GM23248 (cell line): ENCODE data around the gene VARS2. TPM values are rescaled to one million over a fixed set of nuclear protein-coding genes. Genes with fewer than 3 reads are reported as not detected.

Experiments used
- DNase-seq: peaks from one replicate; pipeline ENCODE4 v3.0.0-alpha.2; 2015
- H2AFZ ChIP-seq: fragments of 200-600 bp; sonication (generic); 2 replicates; pipeline ENCODE4 v1.6.1; 2016; ENCODE audit warnings: antibody characterized with exemption
- H3F3A ChIP-seq: fragments of 200-600 bp; sonication (generic); 2 replicates; pipeline ENCODE4 v1.6.1; 2016; ENCODE audit warnings: mild to moderate bottlenecking, antibody characterized with exemption, mixed run types; ENCODE audit not compliant: insufficient read depth
- H3K27ac ChIP-seq: fragments of 200-600 bp; sonication (generic); 2 replicates; pipeline ENCODE4 v1.5.1; 2016; ENCODE audit warnings: mild to moderate bottlenecking
- H3K27me3 ChIP-seq: fragments of 200-600 bp; sonication (generic); replicated peaks from 2 replicates; pipeline ENCODE4 v1.6.1; 2016; ENCODE audit warnings: mild to moderate bottlenecking; ENCODE audit not compliant: insufficient read depth
- H3K36me3 ChIP-seq: fragments of 200-600 bp; sonication (generic); 2 replicates; pipeline ENCODE4 v1.6.1; 2016; ENCODE audit warnings: low read depth, mild to moderate bottlenecking
- H3K4me1 ChIP-seq: fragments of 200-600 bp; sonication (generic); 2 replicates; pipeline ENCODE4 v1.6.1; 2016; ENCODE audit warnings: mild to moderate bottlenecking; ENCODE audit not compliant: insufficient read depth
- H3K4me2 ChIP-seq: fragments of 200-600 bp; sonication (generic); one replicate; pipeline ENCODE4 v1.6.1; 2016; ENCODE audit warnings: mild to moderate bottlenecking; ENCODE audit not compliant: unreplicated experiment
- H3K4me3 ChIP-seq: fragments of 200-600 bp; sonication (generic); 2 replicates; pipeline ENCODE4 v1.5.1; 2016; ENCODE audit warnings: mild to moderate bottlenecking
- H3K79me2 ChIP-seq: fragments of 200-600 bp; sonication (generic); 2 replicates; pipeline ENCODE4 v1.6.1; 2016; ENCODE audit warnings: mild to moderate bottlenecking; ENCODE audit not compliant: insufficient read depth
- H3K9ac ChIP-seq: fragments of 200-600 bp; sonication (generic); 2 replicates; pipeline ENCODE4 v1.6.1; 2016; ENCODE audit warnings: mild to moderate bottlenecking
- H3K9me2 ChIP-seq: fragments of 200-600 bp; sonication (generic); 2 replicates; pipeline ENCODE4 v1.6.1; 2016; ENCODE audit warnings: mixed run types, mild to moderate bottlenecking, moderate library complexity; ENCODE audit not compliant: insufficient read depth
- H3K9me3 ChIP-seq: fragments of 200-600 bp; sonication (generic); one replicate; pipeline ENCODE4 v1.6.1; 2017; ENCODE audit warnings: low read depth
- H4K20me1 ChIP-seq: fragments of 200-600 bp; sonication (generic); 2 replicates; pipeline ENCODE4 v1.6.0; 2016; ENCODE audit not compliant: insufficient read depth
- EZH2 ChIP-seq: fragments of 200-600 bp; sonication (generic); IDR thresholded peaks from 2 replicates; pipeline ENCODE4 v1.6.1; 2018; ENCODE audit warnings: antibody characterized with exemption, mild to moderate bottlenecking; ENCODE audit not compliant: insufficient read depth, poor library complexity, severe bottlenecking
- EZH2phosphoT487 ChIP-seq: fragments of 200-600 bp; sonication (generic); IDR thresholded peaks from 2 replicates; pipeline ENCODE4 v1.6.1; 2018; ENCODE audit warnings: antibody characterized with exemption, moderate library complexity, mild to moderate bottlenecking, low read depth; ENCODE audit not compliant: insufficient read depth
- WGBS, 2 experiments: methylation state at CpG; one replicate each; pipeline ENCODE4 v1.1.6; 2015 to 2017; ENCODE audit warnings: low lambda C conversion rate in 2 of 2, low coverage in 1 of 2; ENCODE audit errors: missing lambda C conversion rate in 2 of 2; 5-methylcytosine and 5-hydroxymethylcytosine counted together
- in situ Hi-C: fragments of 300-500 bp; cut with MboI; formaldehyde crosslinking; loops from 2 replicates; pipeline ENCODE4 v1.15.0; 2020
- polyA plus RNA-seq: library from polyadenylated mRNA; unstranded; fragments of >200 nt; fragmentation: Nextera tagmentation; extraction: Ambion mirVana; gene quantifications from 2 replicates; pipeline ENCODE4 v1.2.1, GENCODE V29; 2016
- total RNA-seq: library from RNA; depleted of rRNA; stranded (reverse); fragments of >200 nt; shearing (Covaris generic); gene quantifications from 2 replicates; pipeline ENCODE4 v1.2.3, GENCODE V29; 2014

Gene VARS2
- total and polyA plus RNA-seq, 2 experiments from 2014 or later = 9.9 to 20.8 TPM

DNA sequence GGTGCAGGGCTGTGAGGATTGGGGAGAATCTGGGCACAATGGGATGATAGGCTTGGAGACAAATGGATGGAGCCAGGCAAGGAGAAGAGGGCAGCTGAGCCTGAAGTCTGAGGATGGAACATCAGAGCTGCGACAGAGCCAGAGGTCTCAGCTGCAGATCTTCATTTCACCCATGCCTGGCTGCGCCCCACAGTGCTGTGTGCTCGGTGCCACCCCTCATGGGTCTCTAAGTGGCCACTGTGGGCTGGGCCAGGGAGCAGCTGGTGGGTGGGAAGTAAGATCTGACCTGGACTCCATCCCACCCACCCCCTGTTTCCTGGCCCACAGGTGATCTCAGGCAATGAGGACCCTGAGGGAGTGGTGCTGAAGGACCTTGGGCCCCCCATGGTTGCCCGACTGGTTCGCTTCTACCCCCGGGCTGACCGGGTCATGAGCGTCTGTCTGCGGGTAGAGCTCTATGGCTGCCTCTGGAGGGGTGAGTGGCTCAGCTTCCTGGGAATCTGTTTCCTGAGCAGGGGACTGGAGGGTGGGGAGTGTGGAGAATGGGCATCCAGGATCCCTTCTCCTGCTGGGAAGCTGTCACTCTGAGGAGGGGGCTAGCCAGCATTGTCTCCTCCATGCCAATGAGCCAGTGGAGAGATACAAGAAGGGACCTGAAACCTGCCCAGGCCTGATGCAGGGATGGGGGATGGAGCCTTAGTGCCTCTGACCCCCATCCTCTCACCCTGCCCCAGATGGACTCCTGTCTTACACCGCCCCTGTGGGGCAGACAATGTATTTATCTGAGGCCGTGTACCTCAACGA, 23.2 kb upstream of the VARS2 start:
- Histone ChIP-seq H3K79me2 (peaks cover 20% of the 10 kb centered on the region), H3K36me3 (no peaks in the 10 kb centered on the region), H3F3A (peaks cover 20% of the 10 kb centered on the region), H4K20me1 (no peaks in the 10 kb centered on the region), H3K4me2 (no peak overlapping the region), H3K4me1 (peaks cover 29% of the 10 kb centered on the region), H3K27ac (no peak overlapping the region), H3K27me3 (no peaks in the 10 kb centered on the region), H3K9me2 (no peaks in the 10 kb centered on the region), H3K9ac (no peak overlapping the region), H3K9me3 (no peaks in the 10 kb centered on the region), H3K4me3 (no peak overlapping the region), H2AFZ (no peak overlapping the region)
- no peak for TF ChIP-seq EZH2phosphoT487
- 90 to 91% methylated on average over 10 to 12 of the region's 12 CpGs for WGBS, 2 experiments
- in situ Hi-C loops = no loop called here
- no peak for DNase-seq

DNA sequence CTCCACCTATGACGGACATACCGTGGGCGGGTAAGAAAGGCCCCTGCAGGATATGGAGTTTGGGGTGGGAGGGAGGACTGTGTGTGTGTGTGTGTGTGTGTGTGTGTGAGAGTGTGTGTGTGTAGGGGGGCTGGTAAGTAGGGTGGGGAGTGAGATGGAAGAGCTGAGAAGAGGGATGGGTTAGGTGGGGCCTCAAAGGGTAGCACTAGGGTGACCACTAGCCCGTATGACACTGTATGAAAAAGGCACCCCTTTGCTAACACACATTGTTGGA, 22.7 kb upstream of the VARS2 start:
- no peak overlapping the region for H2AFZ ChIP-seq
- H3K9me2 ChIP-seq = no peaks in the 10 kb centered on the region
- no peak overlapping the region for H3K27ac ChIP-seq
- peaks cover 17% of the 10 kb centered on the region for H3K79me2 ChIP-seq
- no peaks in the 10 kb centered on the region for H3K9me3 ChIP-seq
- no peak overlapping the region for H3K9ac ChIP-seq
- no peak for TF ChIP-seq EZH2phosphoT487
- TF ChIP-seq EZH2 = no peak
- H3K27me3 ChIP-seq = no peaks in the 10 kb centered on the region
- H4K20me1 ChIP-seq = no peaks in the 10 kb centered on the region
- no peaks in the 10 kb centered on the region for H3K36me3 ChIP-seq
- no peak overlapping the region for H3K4me3 ChIP-seq
- no peak for DNase-seq
- peaks cover 26% of the 10 kb centered on the region for H3K4me1 ChIP-seq
- no peak overlapping the region for H3K4me2 ChIP-seq
- in situ Hi-C loops = no loop called here
- peaks cover 20% of the 10 kb centered on the region for H3F3A ChIP-seq
- WGBS, 2 experiments = 98 to 100% methylated on average over 3 to 4 of the region's 4 CpGs

DNA sequence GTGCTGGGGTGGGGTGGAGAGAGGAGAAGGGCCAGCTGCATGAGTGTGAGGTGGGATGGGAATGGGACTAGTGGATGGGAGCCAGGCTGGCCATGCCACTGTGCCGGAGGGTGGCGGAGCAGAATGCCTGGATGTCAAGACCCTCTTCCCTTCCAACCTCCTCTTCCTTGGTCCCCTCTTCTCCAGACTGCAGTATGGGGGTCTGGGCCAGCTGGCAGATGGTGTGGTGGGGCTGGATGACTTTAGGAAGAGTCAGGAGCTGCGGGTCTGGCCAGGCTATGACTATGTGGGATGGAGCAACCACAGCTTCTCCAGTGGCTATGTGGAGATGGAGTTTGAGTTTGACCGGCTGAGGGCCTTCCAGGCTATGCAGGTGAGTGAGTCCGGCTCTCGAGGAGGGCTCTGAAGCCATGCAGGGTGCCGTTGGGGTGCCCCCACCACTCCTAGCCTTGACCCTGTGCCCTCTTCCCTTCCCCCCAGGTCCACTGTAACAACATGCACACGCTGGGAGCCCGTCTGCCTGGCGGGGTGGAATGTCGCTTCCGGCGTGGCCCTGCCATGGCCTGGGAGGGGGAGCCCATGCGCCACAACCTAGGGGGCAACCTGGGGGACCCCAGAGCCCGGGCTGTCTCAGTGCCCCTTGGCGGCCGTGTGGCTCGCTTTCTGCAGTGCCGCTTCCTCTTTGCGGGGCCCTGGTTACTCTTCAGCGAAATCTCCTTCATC, 22.1 kb upstream of the VARS2 start:
- no peaks in the 10 kb centered on the region for H3K27me3 ChIP-seq
- H3K36me3 ChIP-seq = no peaks in the 10 kb centered on the region
- H4K20me1 ChIP-seq = no peaks in the 10 kb centered on the region
- no peak overlapping the region for H3K27ac ChIP-seq
- peaks cover 14% of the 10 kb centered on the region for H3F3A ChIP-seq
- no peaks in the 10 kb centered on the region for H3K9me2 ChIP-seq
- H3K9me3 ChIP-seq = no peaks in the 10 kb centered on the region
- no peak overlapping the region for H3K9ac ChIP-seq
- H3K4me1 ChIP-seq = peaks cover 20% of the 10 kb centered on the region
- DNase-seq = no peak
- no peak overlapping the region for H3K4me3 ChIP-seq
- H2AFZ ChIP-seq = no peak overlapping the region
- in situ Hi-C loops = no loop called here
- H3K4me2 ChIP-seq = no peak overlapping the region
- WGBS, 2 experiments = 88 to 91% methylated on average over 20 to 21 of the region's 21 CpGs
- peaks cover 11% of the 10 kb centered on the region for H3K79me2 ChIP-seq
- no peak for TF ChIP-seq EZH2phosphoT487
- no peak for TF ChIP-seq EZH2

DNA sequence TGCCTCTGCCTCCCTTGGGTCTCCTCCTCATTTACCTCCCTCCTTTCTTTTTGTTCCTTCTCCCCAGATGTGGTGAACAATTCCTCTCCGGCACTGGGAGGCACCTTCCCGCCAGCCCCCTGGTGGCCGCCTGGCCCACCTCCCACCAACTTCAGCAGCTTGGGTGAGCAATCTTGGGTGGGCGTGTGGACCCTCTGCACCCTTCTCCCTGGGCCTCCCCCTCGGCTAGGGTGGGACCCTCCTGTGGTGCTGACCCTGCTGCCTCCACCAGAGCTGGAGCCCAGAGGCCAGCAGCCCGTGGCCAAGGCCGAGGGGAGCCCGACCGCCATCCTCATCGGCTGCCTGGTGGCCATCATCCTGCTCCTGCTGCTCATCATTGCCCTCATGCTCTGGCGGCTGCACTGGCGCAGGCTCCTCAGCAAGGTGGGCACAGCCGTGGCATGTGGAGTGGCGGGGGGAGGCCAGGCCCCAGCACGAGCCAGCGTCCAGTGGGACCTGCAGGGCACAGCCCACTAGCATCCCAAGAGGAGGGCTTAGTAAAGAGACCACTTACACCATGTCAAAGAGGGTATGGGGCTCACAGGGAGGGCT, 20.9 kb upstream of the VARS2 start:
- WGBS, 2 experiments = 83 to 86% methylated on average over 15 to 16 of the region's 16 CpGs
- in situ Hi-C loops = no loop called here
- peaks cover 4% of the 10 kb centered on the region; the same call in 1 of the 2 replicates for H3K79me2 ChIP-seq
- no peak for DNase-seq
- H3K9ac ChIP-seq = no peak overlapping the region
- no peaks in the 10 kb centered on the region for H3K9me3 ChIP-seq
- no peak overlapping the region for H3K4me2 ChIP-seq
- no peaks in the 10 kb centered on the region for H4K20me1 ChIP-seq
- H3K4me1 ChIP-seq = peaks cover 9% of the 10 kb centered on the region
- no peak overlapping the region for H3K27ac ChIP-seq
- H3F3A ChIP-seq = peaks cover 3% of the 10 kb centered on the region
- no peak overlapping the region for H3K4me3 ChIP-seq
- no peaks in the 10 kb centered on the region for H3K27me3 ChIP-seq
- no peaks in the 10 kb centered on the region for H3K9me2 ChIP-seq
- no peaks in the 10 kb centered on the region for H3K36me3 ChIP-seq
- H2AFZ ChIP-seq = no peak overlapping the region
- TF ChIP-seq EZH2phosphoT487 = no peak
- TF ChIP-seq EZH2 = no peak
